Panc1 (cell line): ENCODE results near the gene LRRC66.

Experiments used
- CTCF ChIP-seq: fragments of 450-650 bp; IDR thresholded peaks from 2 replicates; pipeline ENCODE4 v1.5.1; 2017; ENCODE audit warnings: mild to moderate bottlenecking
- POLR2AphosphoS5 ChIP-seq: IDR thresholded peaks from 2 replicates; pipeline ENCODE4 v1.6.1; 2012; ENCODE audit warnings: mild to moderate bottlenecking, low read depth, low read length, moderate library complexity
- SIN3A ChIP-seq: IDR thresholded peaks from 2 replicates; pipeline ENCODE4 v1.6.1; 2012; ENCODE audit warnings: low read depth, mild to moderate bottlenecking, low read length, moderate library complexity, borderline replicate concordance; ENCODE audit not compliant: insufficient read depth

DNA sequence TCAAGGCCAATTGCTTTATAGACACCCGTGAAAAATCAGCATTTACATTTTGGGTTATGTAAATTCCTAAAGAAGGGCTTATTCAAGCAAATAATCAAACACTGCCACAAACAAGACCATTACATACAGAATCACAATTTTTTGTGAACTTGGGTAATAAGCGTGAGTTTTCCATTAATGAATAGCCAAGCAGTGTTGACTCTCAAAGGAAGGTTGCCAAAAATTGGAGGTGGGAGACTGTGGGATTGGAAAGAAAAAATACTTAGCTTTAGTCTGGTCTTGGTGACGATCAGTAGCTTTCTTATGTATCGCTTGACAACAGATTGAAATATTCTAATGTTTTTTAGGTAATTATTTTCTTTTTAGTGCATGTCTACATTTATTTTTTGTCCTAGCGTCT is 20.9 kb downstream of the LRRC66 start:
- TF ChIP-seq CTCF (no peak), SIN3A (no peak), POLR2AphosphoS5 (no peak)
